HCT116 (cell line): ENCODE measurements around the gene USP2. TPM values are rescaled to one million over a fixed set of nuclear protein-coding genes. Genes with fewer than 3 reads are reported as not detected.

ENCODE experiments used
- ATAC-seq: fragments of 200-7000 bp; cut with Tn5 transposase; 2 replicates; pipeline ENCODE4 v1.9.1; 2020; ENCODE audit warnings: mild to moderate bottlenecking, moderate library complexity
- BruUV-seq: library from RNA; stranded (reverse); fragments of 400-500 nt; replicated peaks from 2 replicates; lab custom pipeline; 2021; lab: Mats Ljungman, UMichigan
- CTCF ChIA-PET: fragments of 300-600 bp; sonication (Branson Sonifier 250); formaldehyde crosslinking; loops from one replicate; lab custom pipeline; 2021; ENCODE audit warnings: antibody characterized with exemption; lab: Charles Lee
- POLR2A ChIA-PET: fragments of 300-600, 350-600 bp; sonication (Branson Sonifier 250); formaldehyde crosslinking; loops from one replicate; lab custom pipeline; 2021; ENCODE audit warnings: antibody characterized with exemption; lab: Charles Lee
- RAD21 ChIA-PET, 2 experiments: fragments of 300-600 bp; sonication (Branson Sonifier 250); formaldehyde crosslinking; loops; one replicate each; lab custom pipeline; 2023; ENCODE audit warnings: low total read pairs in 2 of 2; ENCODE audit not compliant: uncharacterized antibody in 2 of 2, unreplicated experiment in 2 of 2, low non-redundant PET in 1 of 2; lab: Charles Lee
- DNase-seq: peaks from one replicate; pipeline ENCODE4 v3.0.0-alpha.2; 2010; ENCODE audit warnings: low read depth, low spot score
- H2AFZ ChIP-seq: fragments of 200-600 bp; shearing (Covaris generic), sonication (generic); 2 replicates; pipeline ENCODE4 v1.6.1; 2017; ENCODE audit warnings: low read depth, mixed run types, mixed read lengths, antibody characterized with exemption, low read length; ENCODE audit not compliant: poor library complexity, severe bottlenecking
- H3K27ac ChIP-seq: 2 replicates; pipeline ENCODE4 v1.5.1; 2012; ENCODE audit warnings: low read depth, low read length
- H3K27me3 ChIP-seq: fragments of 200-600 bp; sonication (generic); 2 replicates; pipeline ENCODE4 v1.6.1; 2016; ENCODE audit warnings: mixed run types, low read length, mixed read lengths; ENCODE audit not compliant: insufficient read depth
- H3K36me3 ChIP-seq, 2 experiments: fragments of 200-500 bp in 1 of 2; fragments of 200-600 bp in 1 of 2; sonication (Bioruptor generic) in 1 of 2; sonication (generic) in 1 of 2; 2 replicates each; pipeline versions ENCODE4 v1.5.1 to v1.6.1; 2014 to 2016; ENCODE audit warnings: low read length in 2 of 2, inconsistent platforms in 1 of 2, mixed read lengths in 1 of 2, mixed run types in 1 of 2; ENCODE audit not compliant: insufficient read depth in 2 of 2, control insufficient read depth in 1 of 2
- H3K4me1 ChIP-seq, 2 experiments: fragments of 200-600 bp in 1 of 2; sonication (generic) in 1 of 2; 2 replicates each; pipeline versions ENCODE4 v1.5.1 to v1.6.1; 2012 to 2017; ENCODE audit warnings: low read length in 2 of 2, inconsistent platforms in 1 of 2, mild to moderate bottlenecking in 1 of 2, mixed read lengths in 1 of 2, mixed run types in 1 of 2, moderate library complexity in 1 of 2; ENCODE audit not compliant: insufficient read depth in 2 of 2, control insufficient read depth in 1 of 2
- H3K4me2 ChIP-seq: fragments of 200-600 bp; sonication (generic); 2 replicates; pipeline ENCODE4 v1.6.1; 2017; ENCODE audit warnings: mixed run types, low read length, mixed read lengths
- H3K4me3 ChIP-seq, 2 experiments: fragments of 200-600 bp in 1 of 2; sonication (generic) in 1 of 2; replicated peaks in 1 of 2; 2 replicates each; pipeline ENCODE4 v1.5.1; 2011 to 2016; ENCODE audit warnings: low read length in 2 of 2, control low read depth in 1 of 2, low read depth in 1 of 2, mild to moderate bottlenecking in 1 of 2, mixed read lengths in 1 of 2, mixed run types in 1 of 2
- H3K79me2 ChIP-seq: fragments of 200-600 bp; sonication (generic); 2 replicates; pipeline ENCODE4 v1.6.1; 2017; ENCODE audit warnings: mild to moderate bottlenecking, mixed run types, low read length, moderate library complexity, mixed read lengths; ENCODE audit not compliant: insufficient read depth
- H3K9ac ChIP-seq: fragments of 200-600 bp; sonication (generic); 2 replicates; pipeline ENCODE4 v1.6.1; 2016; ENCODE audit warnings: low read length, mixed read lengths
- H3K9me2 ChIP-seq: fragments of 200-600 bp; sonication (generic), shearing (Covaris generic); 2 replicates; pipeline ENCODE4 v1.6.1; 2017; ENCODE audit warnings: mixed run types, mild to moderate bottlenecking, moderate library complexity; ENCODE audit not compliant: insufficient read depth
- H3K9me3 ChIP-seq, 2 experiments: fragments of 200-500 bp in 1 of 2; fragments of 200-600 bp in 1 of 2; sonication (Bioruptor generic) in 1 of 2; sonication (generic) in 1 of 2; 2 replicates each; pipeline ENCODE4 v1.6.1; 2014 to 2017; ENCODE audit warnings: low read length in 2 of 2, mixed read lengths in 2 of 2, inconsistent platforms in 1 of 2, low read depth in 1 of 2, mild to moderate bottlenecking in 1 of 2, mixed run types in 1 of 2, moderate library complexity in 1 of 2; ENCODE audit not compliant: control insufficient read depth in 1 of 2, insufficient read depth in 1 of 2
- H4K20me1 ChIP-seq: fragments of 200-600 bp; sonication (generic), shearing (Covaris generic); 2 replicates; pipeline ENCODE4 v1.6.1; 2017; ENCODE audit warnings: mixed run types, mild to moderate bottlenecking, moderate library complexity; ENCODE audit not compliant: insufficient read depth
- ATF3 ChIP-seq: IDR thresholded peaks from 2 replicates; pipeline ENCODE4 v1.6.1; 2012
- CBX3 ChIP-seq: IDR thresholded peaks from 2 replicates; pipeline ENCODE4 v1.6.1; 2012; ENCODE audit warnings: low read depth
- CEBPB ChIP-seq: IDR thresholded peaks from 2 replicates; pipeline ENCODE4 v1.6.1; 2012; ENCODE audit warnings: low read depth
- CTCF ChIP-seq, 3 experiments: fragments of 200-600 bp in 1 of 3; sonication (generic) in 1 of 3; IDR thresholded peaks in 2 of 3; conservative IDR thresholded peaks in 1 of 3; 2 replicates each; pipeline ENCODE4 v1.5.1; 2012 to 2017; ENCODE audit warnings: low read depth in 2 of 3, low read length in 2 of 3, antibody characterized with exemption in 1 of 3, borderline replicate concordance in 1 of 3, control low read depth in 1 of 3, mild to moderate bottlenecking in 1 of 3, mixed read lengths in 1 of 3, mixed run types in 1 of 3, moderate library complexity in 1 of 3; ENCODE audit not compliant: insufficient read depth in 1 of 3
- EGR1 ChIP-seq: IDR thresholded peaks from 2 replicates; pipeline ENCODE4 v1.6.1; 2012; ENCODE audit warnings: low read depth
- ELF1 ChIP-seq: IDR thresholded peaks from 2 replicates; pipeline ENCODE4 v1.6.1; 2012; ENCODE audit warnings: low read depth, borderline replicate concordance
- EZH2 ChIP-seq: fragments of 200-600 bp; sonication (generic); IDR thresholded peaks from 2 replicates; pipeline ENCODE4 v1.6.1; 2017; ENCODE audit warnings: antibody characterized with exemption, mixed run types
- EZH2phosphoT487 ChIP-seq: fragments of 200-600 bp; IDR thresholded peaks from 2 replicates; pipeline ENCODE4 v1.6.1; 2018; ENCODE audit warnings: antibody characterized with exemption, borderline replicate concordance
- JUND ChIP-seq: IDR thresholded peaks from 2 replicates; pipeline ENCODE4 v1.6.1; 2012
- MAX ChIP-seq: IDR thresholded peaks from 2 replicates; pipeline ENCODE4 v1.6.1; 2012
- POLR2A ChIP-seq: IDR thresholded peaks from 2 replicates; pipeline ENCODE4 v1.7.0; 2011; ENCODE audit warnings: borderline replicate concordance; ENCODE audit not compliant: insufficient read depth, insufficient read length; ENCODE audit errors: extremely low read depth
- RAD21 ChIP-seq: IDR thresholded peaks from 2 replicates; pipeline ENCODE4 v1.6.1; 2012; ENCODE audit warnings: low read depth, mild to moderate bottlenecking
- REST ChIP-seq: IDR thresholded peaks from 2 replicates; pipeline ENCODE4 v1.6.1; 2012; ENCODE audit warnings: low read depth
- SIN3A ChIP-seq: IDR thresholded peaks from 2 replicates; pipeline ENCODE4 v1.6.1; 2012; ENCODE audit warnings: low read depth
- SP1 ChIP-seq: IDR thresholded peaks from 2 replicates; pipeline ENCODE4 v1.6.1; 2012; ENCODE audit warnings: low read depth
- SRF ChIP-seq: IDR thresholded peaks from 2 replicates; pipeline ENCODE4 v1.6.1; 2012; ENCODE audit warnings: low read depth
- TCF7L2 ChIP-seq: IDR thresholded peaks from 2 replicates; pipeline ENCODE4 v1.7.0; 2011; ENCODE audit warnings: borderline replicate concordance, inconsistent platforms; ENCODE audit not compliant: insufficient read depth, insufficient read length; ENCODE audit errors: extremely low read depth
- ZBTB33 ChIP-seq: IDR thresholded peaks from 2 replicates; pipeline ENCODE4 v1.6.1; 2011; ENCODE audit warnings: mild to moderate bottlenecking, low read length, moderate library complexity; ENCODE audit not compliant: insufficient replicate concordance; ENCODE audit errors: extremely low read depth
- ZFX ChIP-seq: fragments of 450-650 bp; IDR thresholded peaks from 2 replicates; pipeline ENCODE4 v1.6.1; 2017
- ZNF274 ChIP-seq: fragments of 200-500 bp; sonication (Bioruptor generic); IDR thresholded peaks from 2 replicates; pipeline ENCODE4 v1.6.1; 2014; ENCODE audit warnings: mild to moderate bottlenecking, low read depth, low read length, inconsistent platforms
- intact Hi-C: fragments of 100-400 bp; cut with micrococcal nuclease; formaldehyde crosslinking; loops from 2 replicates; pipeline ENCODE4 v1.10.0; 2022
- total RNA-seq: library from RNA; stranded (reverse); gene quantifications from one replicate; pipeline ENCODE4 v1.2.1, GENCODE V29; 2021; ENCODE audit not compliant: unreplicated experiment

USP2 gene
- total RNA-seq, 1 experiment from 2014 or later: 5.0 TPM

GRCh38 chr11:119344291-119345010 lies 37.0 kb downstream of the USP2 start:
- H4K20me1 ChIP-seq: no peaks in the 10 kb centered on the region
- peaks cover 0 to 10% of the 10 kb centered on the region in 2 experiments; a peak in 2 of 4 replicates for H3K4me1 ChIP-seq
- H3K9me2 ChIP-seq: no peaks in the 10 kb centered on the region
- no peak overlapping the region for H2AFZ ChIP-seq
- ATAC-seq (no peak), DNase-seq (no peak)
- no peaks in the 10 kb centered on the region for H3K27me3 ChIP-seq
- H3K4me3 ChIP-seq: no peak overlapping the region
- no peaks in the 10 kb centered on the region for H3K36me3 ChIP-seq
- CTCF ChIA-PET: interaction anchor here (1.1 kb wide), 1 partner anchor 12 kb away, joined by 3 read pairs; no protein-coding TSS in a partner anchor
- no peaks in the 10 kb centered on the region for H3K79me2 ChIP-seq
- TF ChIP-seq CTCF (IDR thresholded peaks at IDR 0.05 in 2 of 3, conservative IDR thresholded peaks at IDR 0.05 in 1 of 3; ENCODE audit: borderline replicate concordance in 1 of 3, insufficient read depth in 1 of 3, low read depth in 2 of 3, low read length in 2 of 3): no peak
- TF ChIP-seq ZBTB33: no peak
- TF ChIP-seq EZH2: no peak
- no peak for TF ChIP-seq SP1
- no peak for TF ChIP-seq REST
- TF ChIP-seq MAX: no peak
- no peak for TF ChIP-seq TCF7L2
- TF ChIP-seq EZH2phosphoT487: no peak
- no peak for TF ChIP-seq RAD21
- no peak for TF ChIP-seq CEBPB
- no peak for TF ChIP-seq JUND
- no peak for TF ChIP-seq ZFX
- no peak for TF ChIP-seq ATF3
- TF ChIP-seq SRF: no peak
- TF ChIP-seq SIN3A: no peak
- no peak for TF ChIP-seq POLR2A
- no peak for TF ChIP-seq EGR1
- no peak for TF ChIP-seq ELF1
- no peak for TF ChIP-seq ZNF274
- TF ChIP-seq CBX3: no peak
- no peak overlapping the region for H3K9ac ChIP-seq
- intact Hi-C loops: no loop called here
- no peak overlapping the region for H3K27ac ChIP-seq
- BruUV-seq: no TSS peak
- H3K4me2 ChIP-seq: no peak overlapping the region
- no peaks in the 10 kb centered on the region for H3K9me3 ChIP-seq
- RAD21 ChIA-PET: no interaction called here
- POLR2A ChIA-PET: no interaction called here
